GM19463 (cell line): ENCODE data around the gene CCDC150.
A peak's percentile ranks its signal among the peaks of the same experiment; 100 is the strongest.
"Not testable (repeated sequence)": the region's sequence is repeated elsewhere in the genome, so short reads cannot be mapped to it uniquely, and the experiment has no call there.

Experiments used
- ATAC-seq: cut with Tn5 transposase; IDR thresholded peaks from one replicate; pipeline ENCODE4 v1.9.1; 2021; ENCODE audit warnings: mild to moderate bottlenecking, moderate library complexity; ENCODE audit not compliant: unreplicated experiment

Gene CCDC150

DNA sequence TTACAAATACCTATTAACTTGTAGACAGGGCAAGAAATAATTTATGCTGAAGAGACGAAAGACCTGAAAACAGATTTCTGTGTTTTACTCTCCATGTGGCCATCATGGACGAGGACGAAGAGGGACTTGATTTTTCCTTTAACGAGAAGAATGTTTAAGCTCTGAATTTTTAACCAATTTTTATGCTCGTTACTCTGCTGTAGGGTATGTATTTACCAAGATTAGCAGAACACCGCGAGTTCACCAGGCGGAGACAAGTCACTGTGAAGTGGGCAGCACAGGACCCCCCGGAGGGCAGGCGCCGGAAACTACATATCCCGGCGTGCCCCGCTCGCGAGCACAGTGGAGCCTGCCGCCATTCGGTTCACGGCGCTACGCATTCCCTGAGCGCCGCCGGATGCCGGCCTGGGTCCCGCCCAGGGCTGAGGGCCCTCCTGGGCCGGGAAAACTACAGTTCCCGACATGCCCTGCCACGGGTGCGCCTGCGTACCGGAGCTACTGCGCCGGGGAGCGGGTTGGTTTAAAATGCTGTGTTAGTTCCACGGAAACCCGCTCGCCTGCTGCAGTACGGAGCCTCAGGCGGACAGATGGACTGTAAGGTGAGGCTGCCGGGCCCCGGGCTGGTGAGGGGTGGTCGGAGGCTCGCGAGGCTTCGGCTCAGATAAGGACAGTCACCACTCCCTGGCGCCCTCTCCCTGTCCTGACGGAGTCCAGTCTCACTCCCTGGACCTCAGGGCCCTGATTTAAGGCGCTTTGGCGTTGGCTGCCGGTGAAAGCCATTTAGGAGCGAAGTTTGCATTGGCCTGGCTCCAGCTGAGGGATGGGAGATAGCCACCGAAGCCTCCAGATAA lies at the start of gene CCDC150:
Gene CCDC150, plus strand, starts transcription at position 536 of the 851 bp plus-strand sequence. Its CDS starts 52 bp downstream, at position 588.
- peak; percentile 100 for ATAC-seq

- no peak for ATAC-seq
These were observed 49.2 kb upstream of the CCDC150 start for GRCh38 chr2:196590286-196590685.

DNA sequence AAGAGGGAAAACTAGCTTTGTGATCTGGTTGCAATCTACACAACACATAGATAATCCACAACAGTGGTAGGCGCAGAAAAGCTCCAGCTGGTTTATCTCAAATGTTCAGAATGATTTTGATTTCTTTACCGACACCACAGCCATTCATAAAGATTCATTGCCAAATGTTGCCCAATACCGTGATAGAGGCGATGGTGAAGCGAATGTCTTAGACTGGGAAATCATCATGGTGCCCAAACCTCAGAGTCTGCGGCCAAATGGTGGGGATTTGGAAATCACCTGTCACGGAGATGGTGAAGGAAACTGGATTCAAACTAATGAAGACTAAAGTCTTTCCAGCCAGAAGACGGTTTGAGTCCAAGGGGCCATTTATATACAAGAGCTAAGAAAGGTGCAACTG lies 48.5 kb upstream of the CCDC150 start:
- ATAC-seq = no peak

GRCh38 chr2:196591621-196592022 lies 47.9 kb upstream of the CCDC150 start:
- ATAC-seq = no peak

DNA sequence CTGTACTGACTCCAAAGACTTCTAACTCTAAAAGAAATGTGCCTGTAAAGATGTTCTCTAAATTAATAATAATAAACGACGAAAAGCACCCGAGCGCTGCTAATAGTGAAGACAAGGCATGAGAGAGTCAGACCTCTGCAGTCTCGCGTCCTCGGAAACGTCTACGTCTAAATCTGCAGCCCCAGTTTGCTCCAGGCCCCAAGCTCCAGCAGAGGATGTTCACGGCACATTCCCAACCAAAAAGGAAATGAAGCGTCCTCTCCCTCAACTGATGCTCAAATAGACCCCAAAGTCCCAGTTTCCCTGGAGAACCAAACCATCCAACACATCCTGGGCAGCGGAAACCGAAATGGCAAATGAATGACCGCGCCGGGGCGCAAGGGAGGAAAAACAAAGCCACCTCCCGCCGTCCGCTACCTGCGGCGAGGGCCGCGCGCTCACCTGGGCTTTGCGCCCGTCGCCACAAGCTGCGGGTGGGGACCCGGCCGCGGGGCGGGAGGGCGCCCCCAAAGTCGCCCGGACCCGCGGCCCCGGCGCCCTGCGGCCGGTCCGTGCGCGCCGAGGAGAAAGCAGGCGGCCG lies 47.1 kb upstream of the CCDC150 start:
- ATAC-seq = peak; percentile 17

DNA sequence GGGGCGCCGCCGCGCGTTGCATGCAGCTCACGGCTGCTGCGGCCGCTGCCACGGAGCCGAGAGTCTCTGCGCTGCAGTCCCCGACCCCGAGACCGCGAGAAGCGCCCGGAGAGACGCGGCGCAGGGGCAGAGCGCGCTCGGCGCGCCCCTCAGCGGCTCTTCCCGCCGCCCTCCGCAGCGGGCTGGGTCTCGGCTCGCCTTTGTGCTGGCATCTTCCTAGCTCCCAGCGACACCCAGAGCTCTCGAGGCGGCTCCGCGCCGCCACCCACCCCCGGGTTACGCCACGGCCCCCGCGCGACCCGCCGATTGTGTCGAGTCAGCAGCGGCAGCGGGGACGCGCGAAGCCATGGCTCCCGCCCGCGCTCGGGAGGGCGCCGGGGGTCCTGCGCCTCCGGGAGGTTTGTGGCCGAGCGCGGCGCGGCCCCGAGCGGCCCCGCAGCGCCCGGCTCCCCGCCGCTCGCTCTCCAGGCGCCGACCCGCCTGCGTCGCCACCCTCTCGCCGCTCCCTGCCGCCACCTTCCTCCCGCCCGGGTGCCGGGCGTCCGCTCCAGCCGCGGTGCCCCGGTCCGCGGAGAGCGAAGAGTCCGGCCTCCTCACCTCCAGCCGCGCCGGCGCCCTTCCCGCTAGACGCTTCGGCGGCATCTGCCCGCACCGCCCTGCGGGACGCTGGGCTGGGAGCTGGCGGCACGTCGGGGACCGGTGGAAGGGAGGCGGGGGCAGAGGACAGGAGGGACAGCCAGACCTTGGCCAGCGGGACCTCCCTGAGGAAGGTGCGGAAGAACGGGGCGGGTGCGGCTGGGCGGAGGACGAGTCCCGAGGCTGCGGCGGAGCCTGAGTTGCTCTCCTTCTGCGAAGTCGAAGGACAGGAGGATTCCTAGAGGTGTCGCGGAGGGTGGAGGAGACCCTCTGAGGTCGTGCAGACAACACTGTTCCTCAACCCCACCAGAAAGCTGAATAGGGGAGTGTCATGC lies 46.3 kb upstream of the CCDC150 start, which contains the start of gene HECW2:
Gene HECW2, minus strand, starts transcription at position 644 of the 971 bp plus-strand sequence.
- peak; percentile 57 for ATAC-seq

DNA sequence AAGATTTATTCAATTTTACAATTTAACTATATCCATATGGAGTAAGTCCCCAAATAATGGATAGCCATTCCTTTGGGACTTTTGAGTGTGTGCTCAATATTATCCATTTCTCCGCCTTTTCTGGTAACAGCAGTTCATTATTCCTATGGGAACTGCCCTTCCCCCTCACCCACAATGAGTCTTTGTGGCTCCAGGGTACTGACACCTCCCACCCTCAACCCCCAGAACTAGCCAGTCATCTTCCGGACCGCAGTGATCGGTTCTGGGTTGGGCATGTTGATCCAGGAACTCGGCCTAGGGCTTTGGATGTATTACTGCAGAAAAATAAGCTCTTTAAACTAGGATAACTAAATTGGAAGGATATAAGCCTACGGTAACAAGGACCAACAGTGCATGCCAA lies 45.4 kb upstream of the CCDC150 start:
- no peak for ATAC-seq

DNA sequence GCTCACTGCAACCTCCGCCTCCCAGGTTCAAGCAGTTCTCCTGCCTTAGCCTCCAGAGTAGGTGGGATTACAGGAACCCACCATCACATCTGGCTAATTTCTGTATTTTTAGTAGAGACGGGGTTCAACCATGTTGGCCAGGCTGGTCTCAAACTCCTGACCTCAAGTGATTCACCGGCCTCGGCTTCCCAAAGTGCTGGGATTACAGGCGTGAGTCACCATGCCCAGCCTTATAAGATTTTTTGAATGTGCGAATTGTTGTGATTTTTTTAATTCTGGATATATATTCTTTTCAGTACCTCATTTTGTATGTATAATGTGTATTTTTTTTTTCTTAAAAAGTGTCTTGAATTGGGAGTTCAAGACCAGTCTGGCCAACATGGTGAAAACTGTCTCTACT lies 42.0 kb upstream of the CCDC150 start:
- no peak for ATAC-seq

GRCh38 chr2:196598412-196598811 lies 41.1 kb upstream of the CCDC150 start:
- no peak for ATAC-seq

- ATAC-seq = no peak
These were observed 40.7 kb upstream of the CCDC150 start for GRCh38 chr2:196598846-196599245.

- no peak for ATAC-seq
These were observed 37.8 kb upstream of the CCDC150 start for GRCh38 chr2:196601430-196602306.

DNA sequence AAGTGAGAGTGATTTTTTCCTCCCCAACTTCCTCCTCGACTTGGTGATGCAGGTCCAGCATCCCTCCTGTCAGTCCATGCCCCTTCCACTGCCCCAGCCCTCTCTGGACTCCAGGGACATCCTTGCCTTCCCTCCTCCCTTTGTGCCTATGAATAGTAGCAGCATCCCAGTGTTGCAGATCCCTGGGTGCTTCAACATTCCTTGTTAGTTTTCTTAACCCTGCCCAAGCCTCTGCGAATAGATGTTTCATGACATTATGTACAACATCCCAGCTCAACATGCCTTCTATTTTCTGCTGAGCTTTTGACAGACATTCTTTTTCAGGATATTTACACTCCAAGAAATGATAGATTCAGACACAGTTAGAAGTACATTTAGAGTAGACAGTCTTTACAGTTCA lies 35.3 kb upstream of the CCDC150 start:
- ATAC-seq = no peak

- ATAC-seq = no peak
These were observed 33.0 kb upstream of the CCDC150 start for GRCh38 chr2:196606516-196606915.

DNA sequence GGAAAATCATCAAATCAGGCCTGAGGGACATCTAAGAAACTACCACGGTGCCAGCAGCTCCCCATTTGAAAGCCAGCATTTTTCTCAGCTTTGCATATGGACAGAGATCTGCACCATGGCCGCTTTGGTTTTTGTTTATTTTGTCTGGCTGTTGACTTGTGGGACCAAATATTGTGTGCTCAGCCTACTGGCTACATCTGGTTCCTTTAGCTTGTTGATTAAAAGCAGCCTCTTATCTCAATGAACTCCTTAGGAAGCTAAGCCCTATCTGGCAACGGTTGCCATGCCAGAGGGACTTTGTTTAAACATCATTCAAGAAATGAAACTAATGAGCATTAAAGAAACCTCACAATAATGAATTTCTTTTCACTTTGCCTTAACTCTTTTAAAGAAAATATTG lies 32.4 kb upstream of the CCDC150 start:
- ATAC-seq = no peak

DNA sequence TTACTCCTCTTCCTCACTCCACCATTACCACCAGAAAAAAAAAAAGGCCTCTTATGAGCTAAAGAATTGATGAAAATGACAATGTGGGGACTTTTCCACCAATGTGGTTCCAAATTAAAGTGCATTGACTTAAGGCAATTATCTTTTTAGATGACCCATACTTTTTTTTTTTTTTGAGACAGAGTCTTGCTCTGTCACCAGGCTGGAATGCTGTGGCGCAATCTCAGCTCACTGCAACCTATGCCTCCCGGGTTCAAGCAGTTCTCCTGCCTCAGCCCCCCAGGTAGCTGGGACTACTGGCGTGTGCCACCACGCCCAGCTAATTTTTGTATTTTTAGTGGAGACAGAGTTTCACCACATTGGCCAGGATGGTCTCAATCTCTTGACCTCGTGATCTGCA lies 31.6 kb upstream of the CCDC150 start:
- not testable (repeated sequence) for ATAC-seq

DNA sequence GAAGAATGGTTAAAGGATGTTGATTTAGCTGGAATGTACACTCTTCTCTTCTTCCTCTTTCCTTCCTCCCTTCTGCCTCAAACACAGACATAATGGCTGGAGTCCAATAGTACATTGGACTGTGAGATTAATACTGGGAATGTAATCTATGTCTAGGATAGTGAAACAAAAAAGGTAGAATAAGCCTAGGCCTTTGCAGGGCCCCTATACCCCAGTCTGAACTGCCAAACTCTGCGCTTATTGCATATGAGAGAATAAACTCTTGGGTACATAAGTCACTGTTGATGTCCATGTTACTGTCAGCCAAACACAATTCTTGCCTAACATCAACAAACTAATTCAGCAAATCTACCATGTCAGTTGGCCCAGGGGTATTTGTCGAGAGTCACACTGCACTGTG lies 29.7 kb upstream of the CCDC150 start:
- no peak for ATAC-seq

DNA sequence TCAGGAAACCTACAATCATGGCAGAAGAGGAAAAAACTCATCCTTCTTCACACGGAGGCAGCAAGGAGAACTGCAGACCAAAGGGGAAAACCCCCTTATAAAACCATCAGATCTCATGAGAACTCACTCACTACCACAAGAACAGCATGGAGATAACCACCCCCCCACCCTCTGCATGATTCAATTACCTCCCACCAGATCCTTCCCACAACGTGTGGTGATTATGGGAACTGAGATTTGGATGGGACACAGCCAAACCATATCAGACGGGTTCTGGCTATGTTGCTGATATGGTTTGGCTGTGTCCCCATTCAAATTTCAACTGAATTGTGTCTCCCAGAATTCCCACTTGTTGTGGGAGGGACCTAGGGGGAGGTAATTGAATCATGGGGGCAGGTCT lies 28.7 kb upstream of the CCDC150 start:
- no peak for ATAC-seq

GRCh38 chr2:196613302-196613701 lies 26.2 kb upstream of the CCDC150 start:
- ATAC-seq = no peak

GRCh38 chr2:196617430-196617829 lies 22.1 kb upstream of the CCDC150 start:
- no peak for ATAC-seq

DNA sequence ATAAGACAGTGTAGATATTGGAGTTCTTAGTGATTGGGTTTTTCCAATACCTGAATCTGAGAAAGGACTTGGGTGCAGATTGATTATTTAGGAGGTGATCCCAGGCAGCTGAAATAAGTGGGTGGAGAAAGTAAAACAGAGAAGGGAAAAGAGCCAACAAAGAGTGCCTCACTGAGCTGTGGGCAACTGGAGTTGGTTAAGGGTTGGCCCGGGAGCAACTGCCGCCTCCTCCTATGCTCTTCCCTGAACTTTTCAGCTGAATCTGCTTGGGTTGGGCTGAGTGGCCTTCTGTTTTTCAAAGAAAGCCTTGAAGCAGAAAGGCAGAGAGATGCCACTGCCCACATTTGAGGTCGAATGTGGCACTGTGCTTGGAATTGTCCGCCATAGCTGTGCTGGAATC lies 20.9 kb upstream of the CCDC150 start:
- no peak for ATAC-seq
